Spleen (tissue), 7 donors: ENCODE data around the gene IFT27.

Experiments
- POLR2AphosphoS5 ChIP-seq, 3 donors: sonication (generic); formaldehyde crosslinking; IDR thresholded peaks; one replicate each; pipeline ENCODE4 v1.5.1; 2017; ENCODE audit warnings: antibody characterized with exemption in 3 of 3
- TF ChIP-seq, protein P1 (sequence below), 11 experiments: fragments of 200-600 bp in 7 of 11; fragments of 450-650 bp in 4 of 11; sonication (generic) in 4 of 11; IDR thresholded peaks in 8 of 11; conservative IDR thresholded peaks in 3 of 11; 1 replicate in 7 of 11; 2 replicates in 4 of 11; pipeline versions ENCODE4 v1.4.0 to v1.8.0; 2016 to 2021; ENCODE audit warnings: antibody characterized with exemption in 11 of 11, inconsistent platforms in 4 of 11, mild to moderate bottlenecking in 1 of 11
- donor health status: DM: no; HTN: no; CAD: no; lungs with moderate emphysema.
- donor health status: DM: no; HTN: no; CAD: no.
- donor health status: DM: no; HTN: no; CAD: no.

DNA sequence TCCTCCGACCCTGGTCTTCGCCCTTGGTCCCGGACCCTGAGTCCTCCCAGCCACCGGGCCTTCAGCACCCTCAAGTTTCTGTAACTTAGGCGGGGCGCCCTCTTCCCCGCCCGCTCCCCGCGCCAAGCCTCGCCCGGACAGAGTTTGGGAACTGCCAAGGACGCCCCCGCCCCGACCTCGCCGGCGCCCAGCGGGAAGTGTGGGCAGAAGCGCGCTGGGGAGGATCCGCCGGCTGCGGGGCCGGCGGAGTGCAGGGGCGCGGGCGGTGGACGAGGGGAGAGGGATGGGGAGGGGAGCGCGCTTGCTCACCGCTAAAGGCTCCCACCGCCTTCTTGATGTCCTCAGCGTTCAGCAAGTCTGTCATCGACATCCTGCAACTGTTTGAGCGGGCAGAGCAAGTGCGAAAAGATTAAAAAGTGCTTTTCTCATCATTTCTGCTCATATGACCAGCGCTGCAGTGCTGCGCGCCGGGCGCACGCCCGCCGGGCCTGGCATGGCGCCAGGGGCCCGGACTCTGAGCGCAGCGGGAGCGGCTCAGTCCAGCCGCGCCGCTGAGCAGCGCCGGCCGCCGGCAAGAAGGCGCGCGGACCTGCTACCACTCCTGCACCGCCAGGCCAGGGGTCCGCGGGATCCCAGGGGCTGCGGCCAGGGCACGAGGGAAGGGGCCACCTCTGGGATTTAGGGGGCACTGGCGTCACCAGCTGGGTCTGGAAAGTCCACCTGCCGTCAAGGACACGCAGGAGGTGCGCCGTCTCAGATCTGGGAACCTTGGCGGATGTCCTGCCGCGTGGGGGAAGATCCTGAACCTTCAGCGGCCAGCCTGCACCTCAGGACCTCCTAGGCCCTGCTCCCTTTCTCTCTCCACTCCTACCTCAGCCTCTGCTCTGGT, 41.0 kb upstream of the IFT27 start, which contains the start of gene PVALB:
- TF ChIP-seq, protein P1, sequence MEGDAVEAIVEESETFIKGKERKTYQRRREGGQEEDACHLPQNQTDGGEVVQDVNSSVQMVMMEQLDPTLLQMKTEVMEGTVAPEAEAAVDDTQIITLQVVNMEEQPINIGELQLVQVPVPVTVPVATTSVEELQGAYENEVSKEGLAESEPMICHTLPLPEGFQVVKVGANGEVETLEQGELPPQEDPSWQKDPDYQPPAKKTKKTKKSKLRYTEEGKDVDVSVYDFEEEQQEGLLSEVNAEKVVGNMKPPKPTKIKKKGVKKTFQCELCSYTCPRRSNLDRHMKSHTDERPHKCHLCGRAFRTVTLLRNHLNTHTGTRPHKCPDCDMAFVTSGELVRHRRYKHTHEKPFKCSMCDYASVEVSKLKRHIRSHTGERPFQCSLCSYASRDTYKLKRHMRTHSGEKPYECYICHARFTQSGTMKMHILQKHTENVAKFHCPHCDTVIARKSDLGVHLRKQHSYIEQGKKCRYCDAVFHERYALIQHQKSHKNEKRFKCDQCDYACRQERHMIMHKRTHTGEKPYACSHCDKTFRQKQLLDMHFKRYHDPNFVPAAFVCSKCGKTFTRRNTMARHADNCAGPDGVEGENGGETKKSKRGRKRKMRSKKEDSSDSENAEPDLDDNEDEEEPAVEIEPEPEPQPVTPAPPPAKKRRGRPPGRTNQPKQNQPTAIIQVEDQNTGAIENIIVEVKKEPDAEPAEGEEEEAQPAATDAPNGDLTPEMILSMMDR (IDR thresholded peaks at IDR 0.05 in 8 of 11, conservative IDR thresholded peaks at IDR 0.05 in 3 of 11), result no peak
- peak in 2 of 3 donors; percentile 19 to 59 for TF ChIP-seq POLR2AphosphoS5 (IDR thresholded peaks at IDR 0.05)
